Stimulated activated CD8-positive, alpha-beta memory T cell treated with anti-CD3 and anti-CD28 coated beads, Interleukin-15, amount 100 ng/mL, for 48 hours (primary cell): ENCODE results near the gene OTP.
"Not testable (repeated sequence)": the region's sequence is repeated elsewhere in the genome, so short reads cannot be mapped to it uniquely, and the experiment has no call there.

ENCODE experiments used
- DNase-seq, 2 donors: peaks; one replicate each; pipeline ENCODE4 v3.0.0-alpha.2; 2020; ENCODE audit warnings: low read depth in 2 of 2

The OTP gene

GRCh38 chr5:77608927-77609326 is 29.6 kb downstream of the OTP start:
- DNase-seq, result not testable (repeated sequence)

- no peak for DNase-seq
These were observed 31.2 kb downstream of the OTP start for GRCh38 chr5:77607324-77607723.

GRCh38 chr5:77606279-77606678 is 32.2 kb downstream of the OTP start:
- no peak for DNase-seq

- DNase-seq, result no peak
These were observed 38.8 kb downstream of the OTP start for GRCh38 chr5:77599679-77600078.

- DNase-seq, result no peak
These were observed 48.2 kb downstream of the OTP start for GRCh38 chr5:77590347-77590746.

- no peak for DNase-seq
These were observed 50.3 kb downstream of the OTP start for GRCh38 chr5:77588175-77588574.

GRCh38 chr5:77586101-77586500 is 52.4 kb downstream of the OTP start:
- no peak for DNase-seq

GRCh38 chr5:77582143-77582542 is 56.4 kb downstream of the OTP start:
- not testable (repeated sequence) for DNase-seq
